IMR-90 (cell line): ENCODE measurements around the gene TGDS. TPM values are rescaled to one million over a fixed set of nuclear protein-coding genes. Genes with fewer than 3 reads are reported as not detected.

Experiments used
- ATAC-seq: fragments of 200-7000 bp; cut with Tn5 transposase; 2 replicates; pipeline ENCODE4 v1.9.1; 2020; ENCODE audit warnings: low read depth, mild to moderate bottlenecking, moderate library complexity
- BruUV-seq: library from RNA; stranded (reverse); fragments of 400-500 nt; replicated peaks from 2 replicates; lab custom pipeline; 2021; lab: Mats Ljungman, UMichigan
- CTCF ChIA-PET: fragments of 300-600 bp; formaldehyde crosslinking; extraction: SDS; loops from one replicate; lab custom pipeline; 2021; ENCODE audit warnings: antibody characterized with exemption; lab: Yijun Ruan, JAX
- POLR2A ChIA-PET: fragments of 300-600 bp; sonication (Branson Sonifier 250); formaldehyde crosslinking; loops from one replicate; lab custom pipeline; 2022; ENCODE audit warnings: antibody characterized with exemption; ENCODE audit not compliant: unreplicated experiment; lab: Charles Lee
- DNase-seq: peaks from one replicate; pipeline ENCODE4 v3.0.0; 2013
- H2AFZ ChIP-seq: replicated peaks from 2 replicates; pipeline ENCODE3; 2013; ENCODE audit warnings: low read length, mild to moderate bottlenecking; ENCODE audit not compliant: poor library complexity
- H2AK5ac ChIP-seq: 2 replicates; pipeline ENCODE4 v1.6.1; 2013; ENCODE audit warnings: low read depth, low read length, inconsistent platforms
- H2AK9ac ChIP-seq: replicated peaks from 2 replicates; pipeline ENCODE3; 2013; ENCODE audit warnings: mild to moderate bottlenecking, low read depth, low read length, moderate library complexity; ENCODE audit not compliant: poor library complexity
- H2BK120ac ChIP-seq: 2 replicates; pipeline ENCODE4 v1.6.1; 2013; ENCODE audit warnings: low read depth, low read length, inconsistent platforms
- H2BK15ac ChIP-seq: 3 replicates; pipeline ENCODE4 v1.6.1; 2013; ENCODE audit warnings: low read depth, low read length, inconsistent platforms
- H2BK20ac ChIP-seq: 2 replicates; pipeline ENCODE4 v1.6.1; 2013; ENCODE audit warnings: low read depth, mild to moderate bottlenecking, inconsistent platforms, low read length, moderate library complexity
- H2BK5ac ChIP-seq: 2 replicates; pipeline ENCODE4 v1.6.1; 2013; ENCODE audit warnings: mild to moderate bottlenecking, low read depth, low read length, inconsistent platforms; ENCODE audit not compliant: poor library complexity, severe bottlenecking
- H3K14ac ChIP-seq: replicated peaks from 2 replicates; pipeline ENCODE4 v1.6.1; 2013; ENCODE audit warnings: low read depth, low read length, inconsistent platforms
- H3K18ac ChIP-seq: 2 replicates; pipeline ENCODE4 v1.6.1; 2013; ENCODE audit warnings: low read depth, low read length, control low read depth
- H3K23ac ChIP-seq: 2 replicates; pipeline ENCODE4 v1.6.1; 2013; ENCODE audit warnings: low read depth, low read length, inconsistent platforms
- H3K27ac ChIP-seq: 2 replicates; pipeline ENCODE4 v1.5.1; 2013; ENCODE audit warnings: mild to moderate bottlenecking, control low read depth, low read length; ENCODE audit not compliant: insufficient read depth
- H3K27me3 ChIP-seq: 2 replicates; pipeline ENCODE4 v1.6.1; 2013; ENCODE audit warnings: low read length; ENCODE audit not compliant: control insufficient read depth, insufficient read depth
- H3K36me3 ChIP-seq: 2 replicates; pipeline ENCODE4 v1.6.1; 2013; ENCODE audit warnings: low read length, mixed read lengths; ENCODE audit not compliant: control insufficient read depth, insufficient read depth
- H3K4ac ChIP-seq: 2 replicates; pipeline ENCODE4 v1.6.1; 2013; ENCODE audit warnings: low read depth, low read length, inconsistent platforms
- H3K4me1 ChIP-seq: 2 replicates; pipeline ENCODE4 v1.6.1; 2013; ENCODE audit warnings: low read length, mixed read lengths; ENCODE audit not compliant: control insufficient read depth, insufficient read depth
- H3K4me2 ChIP-seq: 2 replicates; pipeline ENCODE4 v1.6.1; 2013; ENCODE audit warnings: low read depth, mild to moderate bottlenecking, control low read depth, low read length, moderate library complexity
- H3K4me3 ChIP-seq: 2 replicates; pipeline ENCODE4 v1.5.1; 2013; ENCODE audit warnings: low read depth, mild to moderate bottlenecking, control low read depth, low read length, moderate library complexity; ENCODE audit not compliant: insufficient read depth
- H3K56ac ChIP-seq: 2 replicates; pipeline ENCODE4 v1.6.1; 2013; ENCODE audit warnings: low read length, inconsistent platforms; ENCODE audit not compliant: insufficient read depth; ENCODE audit errors: extremely low read depth
- H3K79me1 ChIP-seq, 2 experiments: 2 replicates each; pipeline ENCODE4 v1.6.1; 2013; ENCODE audit warnings: low read length in 2 of 2, inconsistent platforms in 1 of 2, low read depth in 1 of 2
- H3K9ac ChIP-seq: 2 replicates; pipeline ENCODE4 v1.6.1; 2013; ENCODE audit warnings: low read depth, low read length, control low read depth
- H3K9me1 ChIP-seq: 2 replicates; pipeline ENCODE4 v1.6.1; 2013; ENCODE audit warnings: low read length, inconsistent platforms; ENCODE audit not compliant: insufficient read depth
- H3K9me3 ChIP-seq: 2 replicates; pipeline ENCODE4 v1.6.1; 2013; ENCODE audit warnings: low read length; ENCODE audit not compliant: control insufficient read depth, insufficient read depth
- H4K20me1 ChIP-seq: 2 replicates; pipeline ENCODE4 v1.6.1; 2013; ENCODE audit warnings: low read length, inconsistent platforms; ENCODE audit not compliant: insufficient read depth
- H4K5ac ChIP-seq: 2 replicates; pipeline ENCODE4 v1.6.1; 2013; ENCODE audit warnings: mild to moderate bottlenecking, low read depth, low read length, control low read depth
- H4K8ac ChIP-seq, 2 experiments: 2 replicates each; pipeline ENCODE4 v1.6.1; 2013; ENCODE audit warnings: low read depth in 2 of 2, low read length in 2 of 2, control low read depth in 1 of 2, inconsistent platforms in 1 of 2
- H4K91ac ChIP-seq: 2 replicates; pipeline ENCODE4 v1.6.1; 2013; ENCODE audit warnings: low read depth, low read length, inconsistent platforms; ENCODE audit not compliant: insufficient read depth
- CEBPB ChIP-seq: IDR thresholded peaks from 2 replicates; pipeline ENCODE4 v1.6.1; 2012; ENCODE audit warnings: low read depth, low read length, improper control_type of control experiment
- CTCF ChIP-seq: conservative IDR thresholded peaks from 2 replicates; pipeline ENCODE4 v1.5.1; 2012; ENCODE audit warnings: mild to moderate bottlenecking, low read depth, low read length, improper control_type of control experiment
- WGBS, 2 experiments: methylation state at CpG; one replicate each; pipeline versions ENCODE4 v1.1.5 to v1.1.7; 2013; ENCODE audit warnings: missing lambda C conversion rate in 2 of 2; ENCODE audit not compliant: insufficient read length in 1 of 2; ENCODE audit errors: extremely low coverage in 2 of 2; 5-methylcytosine and 5-hydroxymethylcytosine counted together
- dilution Hi-C: fragments of 300-500 bp; cut with HindIII; formaldehyde crosslinking; loops from one replicate; pipeline ENCODE4 v1.14.3; 2018; ENCODE audit warnings: low sequenced_read_pairs; ENCODE audit not compliant: unreplicated experiment
- in situ Hi-C: fragments of 300-500 bp; cut with MboI; formaldehyde crosslinking; loops from 3 replicates; pipeline ENCODE4 v1.14.3; 2019; ENCODE audit warnings: low sequenced_read_pairs, inconsistent platforms, mixed read lengths
- intact Hi-C: fragments of 100-400 bp; cut with micrococcal nuclease; formaldehyde crosslinking; loops from 2 replicates; pipeline ENCODE4 v1.10.0; 2022
- polyA plus RNA-seq, 3 experiments: library from polyadenylated mRNA; depleted of rRNA; stranded (reverse); fragments of >200 nt; gene quantifications; 2 replicates each; pipeline ENCODE4 v1.2.3, GENCODE V29; 2012; ENCODE audit warnings: low replicate concordance in 1 of 3
- total RNA-seq: library from RNA; depleted of rRNA; stranded (reverse); fragments of >200 nt; gene quantifications from 2 replicates; pipeline ENCODE4 v1.2.3, GENCODE V29; 2012

Gene TGDS
- total and polyA plus RNA-seq, 2 of the 4 experiments (the other 2 are of a cell fraction), result 9.6 to 15.6 TPM

- dilution Hi-C loops, result no loop called here
- Histone ChIP-seq H2BK20ac (no peak overlapping the region), H4K20me1 (peaks cover 6% of the 10 kb centered on the region; the same call in 1 of the 2 replicates), H3K4me3 (no peak overlapping the region), H3K23ac (no peak overlapping the region), H3K9me3 (no peaks in the 10 kb centered on the region), H4K91ac (no peak overlapping the region), H3K14ac (no peak overlapping the region), H2BK120ac (no peak overlapping the region), H2BK15ac (no peak overlapping the region), H3K79me1 (peaks cover 13 to 40% of the 10 kb centered on the region in 2 experiments), H2AFZ (no peak overlapping the region), H3K4me1 (peaks cover 3% of the 10 kb centered on the region), H3K27ac (no peak overlapping the region), H2AK5ac (no peak overlapping the region), H4K8ac (no peak overlapping the region), H2AK9ac (no peak overlapping the region), H3K27me3 (no peaks in the 10 kb centered on the region), H3K18ac (no peak overlapping the region), H3K36me3 (peaks cover 12% of the 10 kb centered on the region), H4K5ac (no peak overlapping the region), H3K4me2 (peak overlapping the region; percentile 36; the same call in 1 of the 2 replicates), H3K4ac (no peak overlapping the region), H3K9ac (no peak overlapping the region), H3K9me1 (peaks cover 2% of the 10 kb centered on the region; the same call in 1 of the 2 replicates), H2BK5ac (peak overlapping the region; percentile 30), H3K56ac (no peak overlapping the region)
- no TSS peak for BruUV-seq
- no CpG with 5 or more reads among the region's 3 CpGs for WGBS, 2 experiments
- CTCF ChIA-PET, result interaction anchor here (1.1 kb wide), 1 partner anchor 12 kb away, joined by 4 read pairs; no protein-coding TSS in a partner anchor
- DNase-seq (peak; percentile 29), ATAC-seq (peak; percentile 57; the same call in 1 of the 2 replicates)
- TF ChIP-seq CEBPB (peak; percentile 33; the same call in 1 of the 2 replicates), CTCF (no peak)
- in situ Hi-C loops, result loop anchor here (25.0 kb wide), 1 partner anchor 1371 kb away; the partner anchor contains the start of gene GPC6
- POLR2A ChIA-PET, result no interaction called here
- intact Hi-C loops, result loop anchor here (10.0 kb wide), 1 partner anchor 1773 kb away; no protein-coding TSS in a partner anchor
These were observed 12.0 kb upstream of the TGDS start for GRCh38 chr13:94607939-94608338.
